ENCODE measurements around the gene PEX11G.
"Not testable (repeated sequence)": the region's sequence is repeated elsewhere in the genome, so short reads cannot be mapped to it uniquely, and the experiment has no call there.

The PEX11G gene

GRCh38 chr19:7461841-7462629 lies 26.8 kb downstream of the PEX11G start:
- no peak for DNase-seq

GRCh38 chr19:7460562-7460966 lies 28.3 kb downstream of the PEX11G start:
- DNase-seq: no peak

GRCh38 chr19:7459773-7460172 lies 29.1 kb downstream of the PEX11G start:
- no peak for DNase-seq

- no peak for DNase-seq
These were observed 30.2 kb downstream of the PEX11G start for GRCh38 chr19:7458675-7459074.

- DNase-seq: no peak
These were observed 31.8 kb downstream of the PEX11G start for GRCh38 chr19:7456964-7457541.

GRCh38 chr19:7455600-7456296 lies 33.1 kb downstream of the PEX11G start:
- no peak for DNase-seq

GRCh38 chr19:7454998-7455397 lies 33.8 kb downstream of the PEX11G start:
- no peak for DNase-seq

- DNase-seq: no peak
These were observed 38.3 kb downstream of the PEX11G start for GRCh38 chr19:7450243-7451223.

- not testable (repeated sequence) for DNase-seq
These were observed 39.3 kb downstream of the PEX11G start for GRCh38 chr19:7449391-7450070.

GRCh38 chr19:7447648-7448047 lies 41.2 kb downstream of the PEX11G start:
- DNase-seq: no peak

GRCh38 chr19:7445104-7445503 lies 43.7 kb downstream of the PEX11G start:
- no peak for DNase-seq

GRCh38 chr19:7444042-7444441 lies 44.8 kb downstream of the PEX11G start:
- no peak for DNase-seq

- no peak for DNase-seq
These were observed 46.4 kb downstream of the PEX11G start for GRCh38 chr19:7442423-7442822.

GRCh38 chr19:7441468-7442146 lies 47.2 kb downstream of the PEX11G start:
- DNase-seq: no peak

GRCh38 chr19:7440188-7440975 lies 48.5 kb downstream of the PEX11G start:
- no peak for DNase-seq

GRCh38 chr19:7435586-7435985 lies 53.2 kb downstream of the PEX11G start:
- DNase-seq: no peak

GRCh38 chr19:7434391-7434790 lies 54.4 kb downstream of the PEX11G start:
- DNase-seq: no peak

GRCh38 chr19:7433456-7433855 lies 55.4 kb downstream of the PEX11G start:
- not testable (repeated sequence) for DNase-seq

- DNase-seq: no peak
These were observed 59.1 kb downstream of the PEX11G start for GRCh38 chr19:7429638-7430282.

GRCh38 chr19:7428651-7429113 lies 60.2 kb downstream of the PEX11G start:
- DNase-seq: no peak
